HG02642 (cell line): ENCODE data around the gene FBXW10B.
"Not testable (repeated sequence)": the region's sequence is repeated elsewhere in the genome, so short reads cannot be mapped to it uniquely, and the experiment has no call there.

Source experiments
- ATAC-seq: cut with Tn5 transposase; IDR thresholded peaks from one replicate; pipeline ENCODE4 v1.9.1; 2021; ENCODE audit warnings: mild to moderate bottlenecking; ENCODE audit not compliant: unreplicated experiment, poor library complexity

FBXW10B gene

GRCh38 chr17:15642505-15643251 lies 23.2 kb upstream of the FBXW10B start:
- not testable (repeated sequence) for ATAC-seq

DNA sequence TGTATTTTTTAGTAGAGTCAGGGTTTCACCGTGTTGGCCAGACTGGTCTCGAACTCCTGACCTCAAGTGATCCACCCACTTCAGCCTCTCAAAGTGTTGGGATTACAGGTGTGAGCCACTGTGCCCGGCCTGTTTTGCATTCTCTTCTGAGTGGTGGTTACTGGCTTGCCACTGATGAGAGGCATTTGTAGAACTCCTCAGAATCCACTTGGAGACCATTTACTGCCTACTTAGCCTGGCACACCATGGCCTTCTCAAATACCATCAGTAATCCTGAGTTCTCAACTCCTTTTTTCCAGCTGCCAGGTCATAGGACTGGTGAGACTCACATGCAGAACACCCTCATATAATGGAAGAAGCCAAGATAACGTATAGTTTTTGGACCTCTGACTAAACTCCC lies 22.5 kb upstream of the FBXW10B start:
- ATAC-seq, result not testable (repeated sequence)

GRCh38 chr17:15630930-15631453 lies 11.5 kb upstream of the FBXW10B start:
- not testable (repeated sequence) for ATAC-seq

DNA sequence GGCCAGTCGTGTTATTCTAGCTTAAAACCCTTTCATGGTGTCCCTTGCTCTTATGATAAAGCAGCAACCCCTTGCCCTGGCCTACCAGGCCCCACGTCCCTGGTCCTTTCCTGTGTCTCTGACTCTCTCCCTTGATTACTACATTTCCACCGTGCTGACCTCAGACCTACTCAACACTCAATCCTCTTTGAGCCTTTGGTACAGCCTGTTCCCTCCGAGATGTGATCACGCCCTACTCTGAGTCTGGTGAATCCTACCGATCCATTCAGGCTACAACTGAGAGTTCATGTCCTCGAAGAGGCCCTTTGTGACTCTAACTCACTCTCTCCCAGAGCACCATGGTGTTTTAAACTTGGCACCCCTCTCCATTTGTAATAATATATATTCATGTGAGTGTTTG lies 10.5 kb upstream of the FBXW10B start:
- not testable (repeated sequence) for ATAC-seq

DNA sequence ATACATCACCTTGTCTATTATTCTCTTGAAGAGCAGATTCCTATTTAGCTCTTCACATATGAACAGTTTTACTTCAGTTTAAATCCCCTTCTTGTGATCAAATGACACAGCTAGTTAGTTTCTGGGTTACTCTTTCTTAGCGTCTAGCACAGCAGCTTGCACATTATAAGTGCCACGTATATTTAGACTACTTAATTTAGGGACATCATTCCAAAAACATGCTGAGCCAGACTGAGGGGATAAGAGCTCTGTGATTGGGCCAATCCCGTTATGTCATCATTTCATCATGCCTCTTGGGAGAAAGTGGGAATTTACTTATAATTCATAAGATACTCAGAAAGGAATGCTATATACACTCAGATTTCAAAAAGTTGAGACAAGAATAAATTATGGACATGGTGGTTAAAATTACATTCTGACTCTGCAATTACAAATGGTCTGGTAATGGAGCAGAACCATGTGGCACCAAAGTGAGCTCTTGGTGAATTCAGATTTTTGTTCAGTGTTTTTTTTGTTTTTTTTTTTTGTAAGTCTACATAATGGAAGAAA lies 4.2 kb upstream of the FBXW10B start:
- ATAC-seq, result not testable (repeated sequence)

- ATAC-seq, result not testable (repeated sequence)
Measured at GRCh38 chr17:15623255-15623654, 3.8 kb upstream of the FBXW10B start.

DNA sequence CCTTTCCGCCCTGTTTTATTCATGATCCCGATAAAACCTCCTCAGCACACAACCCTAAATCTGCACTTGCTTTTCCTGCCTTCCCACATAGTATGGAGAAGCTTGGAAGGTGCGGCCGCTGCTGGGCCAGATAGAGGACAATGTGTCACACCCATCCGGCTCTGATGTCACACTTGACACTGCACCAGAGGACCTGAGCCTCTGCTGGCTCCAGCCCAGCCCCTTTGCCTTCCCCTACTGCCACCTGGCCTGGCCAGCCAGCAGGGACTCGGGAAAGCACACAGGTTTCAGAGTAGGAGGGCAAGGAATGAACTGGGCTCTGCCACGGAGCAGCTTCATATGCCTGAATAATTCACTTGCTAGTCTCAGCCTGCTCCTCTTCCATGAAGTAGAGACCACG lies 2.6 kb upstream of the FBXW10B start:
- not testable (repeated sequence) for ATAC-seq

DNA sequence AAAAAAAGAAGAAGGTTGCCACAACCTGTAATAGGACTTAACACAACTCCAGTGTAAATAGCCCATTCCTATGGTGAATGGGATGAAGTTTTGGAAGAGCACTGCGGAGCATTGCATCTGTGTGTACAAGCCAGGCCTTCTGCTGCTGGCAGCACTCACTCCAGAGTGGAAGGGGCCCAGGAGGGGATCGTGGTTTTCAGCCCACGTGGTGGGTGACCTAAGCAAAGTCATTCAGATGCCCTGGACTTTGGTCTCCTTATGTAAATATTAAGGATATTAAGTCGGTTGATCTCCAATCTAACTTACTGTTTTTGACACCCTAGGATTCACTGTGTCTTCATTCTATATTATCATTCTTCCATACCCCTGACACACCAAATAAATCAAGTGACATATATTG lies 2.7 kb downstream of the FBXW10B start:
- not testable (repeated sequence) for ATAC-seq

- ATAC-seq, result not testable (repeated sequence)
Measured at GRCh38 chr17:15615850-15616249, 3.7 kb downstream of the FBXW10B start.

DNA sequence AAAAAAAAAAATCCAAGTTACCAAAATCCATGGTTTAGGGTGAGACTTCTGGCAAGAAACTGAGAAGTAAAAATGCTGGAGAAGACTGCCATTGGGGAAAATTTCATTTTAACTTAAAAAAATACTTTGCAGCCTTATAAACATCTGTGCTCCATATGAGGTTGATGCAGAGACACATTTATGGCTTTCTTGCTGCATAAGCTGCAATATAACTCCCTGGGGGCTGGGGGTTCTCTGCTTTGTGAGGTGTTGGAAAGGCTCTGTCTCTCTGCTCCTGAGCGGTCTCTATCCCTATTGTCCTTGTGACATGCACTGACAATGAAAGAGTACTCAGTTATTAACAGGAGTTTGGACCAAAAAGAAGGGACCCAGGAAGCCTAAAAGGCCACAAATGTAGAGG lies 6.4 kb downstream of the FBXW10B start:
- not testable (repeated sequence) for ATAC-seq

- ATAC-seq, result not testable (repeated sequence)
Measured at GRCh38 chr17:15592960-15593359, 26.5 kb downstream of the FBXW10B start.

- not testable (repeated sequence) for ATAC-seq
Measured at GRCh38 chr17:15591986-15592385, 27.5 kb downstream of the FBXW10B start.

- ATAC-seq, result not testable (repeated sequence)
Measured at GRCh38 chr17:15590844-15591243, 28.7 kb downstream of the FBXW10B start.

- ATAC-seq, result not testable (repeated sequence)
Measured at GRCh38 chr17:15589544-15590536, 29.7 kb downstream of the FBXW10B start.

GRCh38 chr17:15588017-15588416 lies 31.5 kb downstream of the FBXW10B start:
- not testable (repeated sequence) for ATAC-seq

- not testable (repeated sequence) for ATAC-seq
Measured at GRCh38 chr17:15583313-15583712, 36.2 kb downstream of the FBXW10B start.

- ATAC-seq, result not testable (repeated sequence)
Measured at GRCh38 chr17:15581462-15581861, 38.0 kb downstream of the FBXW10B start.

DNA sequence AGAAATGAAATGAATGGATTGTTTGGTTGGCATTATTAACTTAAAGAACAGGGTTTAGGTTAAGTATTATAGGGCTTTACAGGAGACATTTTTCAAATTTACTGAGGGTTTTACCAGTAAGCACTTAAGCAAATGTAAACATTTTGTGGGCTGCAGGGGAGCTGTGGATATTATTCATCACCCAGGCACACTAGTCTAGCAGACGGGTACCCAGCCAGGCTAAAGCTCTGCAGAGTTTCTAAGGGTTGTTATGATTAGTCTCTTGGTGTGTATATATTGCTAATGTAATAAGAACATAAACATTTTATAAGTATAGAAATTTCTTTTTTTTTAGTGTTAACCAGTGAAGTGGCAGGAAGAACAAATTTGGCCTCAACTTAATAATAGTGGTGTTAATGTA lies 42.7 kb downstream of the FBXW10B start:
- not testable (repeated sequence) for ATAC-seq

DNA sequence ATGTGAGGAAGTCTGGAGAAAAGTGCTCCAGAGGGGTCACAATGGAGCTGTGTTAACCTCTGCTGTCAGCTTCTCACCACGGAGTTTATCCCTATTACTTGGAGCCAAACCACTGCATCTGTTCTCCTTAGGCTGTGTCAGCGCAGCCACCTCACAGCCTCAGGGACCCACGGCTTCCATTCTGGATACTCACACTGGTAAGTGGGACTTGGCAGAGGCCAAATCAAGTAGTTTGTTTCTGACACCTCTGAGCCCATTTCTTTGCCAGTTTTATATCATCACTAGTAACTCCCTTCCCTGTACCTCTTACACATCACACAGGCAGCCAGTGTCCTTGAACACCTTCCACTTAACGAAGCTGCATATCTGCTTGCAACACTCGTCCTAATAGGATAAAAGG lies 44.8 kb downstream of the FBXW10B start:
- not testable (repeated sequence) for ATAC-seq

DNA sequence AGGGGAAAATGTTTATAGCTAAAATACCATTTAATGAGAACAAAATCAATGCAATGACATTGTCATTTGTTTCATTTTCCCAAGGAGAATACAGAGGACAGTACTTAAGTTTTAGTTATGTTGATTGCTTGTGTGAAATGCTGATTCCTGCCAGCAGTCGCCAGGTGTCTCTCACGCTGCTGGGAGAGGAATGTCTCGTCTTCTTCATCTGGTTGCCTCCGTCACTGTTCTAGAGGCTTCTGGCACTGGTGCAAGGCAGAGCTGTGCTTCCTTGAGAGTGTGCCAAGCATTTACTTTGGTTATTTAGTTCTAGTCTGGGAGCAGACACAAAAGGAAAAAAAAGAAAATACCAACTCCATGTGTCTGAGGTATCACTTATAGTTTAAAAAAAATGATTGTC lies 45.6 kb downstream of the FBXW10B start:
- ATAC-seq, result not testable (repeated sequence)
